Amniotic stem cell (primary cell): Measurements from ENCODE around the gene FBXO42.
"Not testable (repeated sequence)": the region's sequence is repeated elsewhere in the genome, so short reads cannot be mapped to it uniquely, and the experiment has no call there.

Experiments used
- DNase-seq: peaks from one replicate; lab custom pipeline; 2025; lab: John Stamatoyannopoulos, UW

FBXO42 gene

GRCh38 chr1:16262067-16262466 lies 90.2 kb downstream of the FBXO42 start:
- DNase-seq = no peak

- no peak for DNase-seq
Observed at GRCh38 chr1:16260814-16261213, 91.5 kb downstream of the FBXO42 start.

GRCh38 chr1:16258591-16259135 lies 93.6 kb downstream of the FBXO42 start:
- no peak for DNase-seq

- DNase-seq = no peak
Observed at GRCh38 chr1:16257968-16258367, 94.3 kb downstream of the FBXO42 start.

- DNase-seq = not testable (repeated sequence)
Observed at GRCh38 chr1:16257556-16257955, 94.7 kb downstream of the FBXO42 start.

- DNase-seq = no peak
Observed at GRCh38 chr1:16256478-16256877, 95.8 kb downstream of the FBXO42 start.

- no peak for DNase-seq
Observed at GRCh38 chr1:16254263-16254928, 97.9 kb downstream of the FBXO42 start.

- DNase-seq = no peak
Observed at GRCh38 chr1:16253332-16253922, 98.9 kb downstream of the FBXO42 start.

GRCh38 chr1:16252912-16253311 lies 99.4 kb downstream of the FBXO42 start:
- DNase-seq = no peak

- no peak for DNase-seq
Observed at GRCh38 chr1:16251381-16251780, 100.9 kb downstream of the FBXO42 start.

GRCh38 chr1:16250524-16251251 lies 101.6 kb downstream of the FBXO42 start:
- no peak for DNase-seq

GRCh38 chr1:16249596-16250241 lies 102.6 kb downstream of the FBXO42 start:
- DNase-seq = no peak

GRCh38 chr1:16248603-16249516 lies 103.4 kb downstream of the FBXO42 start:
- DNase-seq = no peak

- no peak for DNase-seq
Observed at GRCh38 chr1:16248007-16248436, 104.3 kb downstream of the FBXO42 start.

- no peak for DNase-seq
Observed at GRCh38 chr1:16247441-16247840, 104.8 kb downstream of the FBXO42 start.

GRCh38 chr1:16246961-16247360 lies 105.3 kb downstream of the FBXO42 start:
- no peak for DNase-seq

- DNase-seq = not testable (repeated sequence)
Observed at GRCh38 chr1:16246239-16246638, 106.0 kb downstream of the FBXO42 start.

- DNase-seq = no peak
Observed at GRCh38 chr1:16245476-16246196, 106.6 kb downstream of the FBXO42 start.

GRCh38 chr1:16244650-16245285 lies 107.5 kb downstream of the FBXO42 start:
- DNase-seq = no peak
